Endothelial cell (in vitro differentiated cells): ENCODE results near the gene USP40. TPM values are rescaled to one million over a fixed set of nuclear protein-coding genes. Genes with fewer than 3 reads are reported as not detected.
"Not testable (repeated sequence)": the region's sequence is repeated elsewhere in the genome, so short reads cannot be mapped to it uniquely, and the experiment has no call there.

ENCODE experiments used
- DNase-seq: peaks from one replicate; pipeline ENCODE4 v3.0.0; 2021; ENCODE audit warnings: low spot score
- H3K27ac Mint-ChIP-seq: one replicate; pipeline ENCODE4 v1.8.0; 2021; ENCODE audit warnings: mixed read lengths, inconsistent platforms; ENCODE audit not compliant: unreplicated experiment
- H3K27me3 Mint-ChIP-seq: one replicate; pipeline ENCODE4 v1.8.0; 2021; ENCODE audit warnings: mild to moderate bottlenecking, moderate library complexity, mixed read lengths, inconsistent platforms; ENCODE audit not compliant: unreplicated experiment
- H3K36me3 Mint-ChIP-seq: one replicate; pipeline ENCODE4 v1.8.0; 2021; ENCODE audit warnings: mild to moderate bottlenecking, low read depth, mixed read lengths, inconsistent platforms; ENCODE audit not compliant: unreplicated experiment
- H3K4me1 Mint-ChIP-seq: one replicate; pipeline ENCODE4 v1.8.0; 2021; ENCODE audit warnings: mild to moderate bottlenecking, mixed read lengths, inconsistent platforms; ENCODE audit not compliant: unreplicated experiment
- H3K4me3 Mint-ChIP-seq: one replicate; pipeline ENCODE4 v1.8.0; 2021; ENCODE audit warnings: mild to moderate bottlenecking, mixed read lengths, inconsistent platforms; ENCODE audit not compliant: unreplicated experiment
- H3K9me3 Mint-ChIP-seq: one replicate; pipeline ENCODE4 v1.8.0; 2021; ENCODE audit warnings: mixed read lengths, inconsistent platforms; ENCODE audit not compliant: unreplicated experiment
- CTCF ChIP-seq: fragments of 200-600 bp; sonication (generic); IDR thresholded peaks from one replicate; pipeline ENCODE4 v1.5.0; 2021; ENCODE audit warnings: antibody characterized with exemption; ENCODE audit not compliant: unreplicated experiment
- total RNA-seq: library from RNA; stranded (reverse); fragmentation: NEBNext Ultra II Directional; extraction: Animal tissue kit (Norgen Biotek cat#: 25700); gene quantifications from one replicate; pipeline ENCODE4 v1.2.1, GENCODE V29; 2021; ENCODE audit not compliant: unreplicated experiment

Gene USP40
- total RNA-seq, 1 donor from 2014 or later: 23.6 TPM

GRCh38 chr2:233593201-233593600, 26.6 kb upstream of the USP40 start:
- no peaks in the 10 kb centered on the region for H3K9me3 Mint-ChIP-seq

GRCh38 chr2:233592706-233593105, 26.1 kb upstream of the USP40 start:
- not testable (repeated sequence) for H3K4me1 Mint-ChIP-seq, H3K9me3 Mint-ChIP-seq, H3K4me3 Mint-ChIP-seq, H3K27ac Mint-ChIP-seq, H3K36me3 Mint-ChIP-seq, H3K27me3 Mint-ChIP-seq, DNase-seq

More at GRCh38 chr2:233593201-233593600, 26.6 kb upstream of the USP40 start:
- H3K27ac Mint-ChIP-seq: no peak overlapping the region
- no peak overlapping the region for H3K4me3 Mint-ChIP-seq
- H3K36me3 Mint-ChIP-seq: no peaks in the 10 kb centered on the region
- H3K27me3 Mint-ChIP-seq: peaks cover 1% of the 10 kb centered on the region
- H3K4me1 Mint-ChIP-seq: no peaks in the 10 kb centered on the region
- no peak for TF ChIP-seq CTCF
- DNase-seq: no peak

GRCh38 chr2:233588400-233588799, 21.8 kb upstream of the USP40 start:
- no peak overlapping the region for H3K4me3 Mint-ChIP-seq
- no peak for TF ChIP-seq CTCF
- H3K4me1 Mint-ChIP-seq: no peaks in the 10 kb centered on the region
- H3K27ac Mint-ChIP-seq: no peak overlapping the region
- H3K9me3 Mint-ChIP-seq: no peaks in the 10 kb centered on the region
- no peaks in the 10 kb centered on the region for H3K36me3 Mint-ChIP-seq
- H3K27me3 Mint-ChIP-seq: no peaks in the 10 kb centered on the region
- DNase-seq: no peak

GRCh38 chr2:233584210-233584609, 17.6 kb upstream of the USP40 start:
- Mint-ChIP-seq H3K4me1 (no peaks in the 10 kb centered on the region), H3K36me3 (no peaks in the 10 kb centered on the region), H3K27me3 (no peaks in the 10 kb centered on the region), H3K27ac (no peak overlapping the region), H3K4me3 (no peak overlapping the region), H3K9me3 (no peaks in the 10 kb centered on the region)
- no peak for TF ChIP-seq CTCF
- DNase-seq: no peak

- not testable (repeated sequence) for H3K4me3 Mint-ChIP-seq, H3K36me3 Mint-ChIP-seq
Observed at GRCh38 chr2:233583217-233583965, 16.8 kb upstream of the USP40 start.

GRCh38 chr2:233577341-233577740, 10.8 kb upstream of the USP40 start:
- H3K36me3 Mint-ChIP-seq, H3K4me3 Mint-ChIP-seq: not testable (repeated sequence)

More at GRCh38 chr2:233583217-233583965, 16.8 kb upstream of the USP40 start:
- DNase-seq, H3K27ac Mint-ChIP-seq, H3K9me3 Mint-ChIP-seq, H3K4me1 Mint-ChIP-seq, H3K27me3 Mint-ChIP-seq: not testable (repeated sequence)

More at GRCh38 chr2:233577341-233577740, 10.8 kb upstream of the USP40 start:
- not testable (repeated sequence) for H3K9me3 Mint-ChIP-seq, H3K27ac Mint-ChIP-seq, H3K4me1 Mint-ChIP-seq, H3K27me3 Mint-ChIP-seq, DNase-seq
